PFSK-1 (cell line): Measurements from ENCODE around the gene SEPTIN10.

Source experiments
- POLR2AphosphoS5 ChIP-seq: IDR thresholded peaks from 2 replicates; pipeline ENCODE4 v1.6.1; 2012; ENCODE audit warnings: low read depth, mild to moderate bottlenecking, control low read depth, low read length, moderate library complexity
- SIN3A ChIP-seq: IDR thresholded peaks from 2 replicates; pipeline ENCODE4 v1.6.1; 2012; ENCODE audit warnings: mild to moderate bottlenecking, low read length, moderate library complexity, borderline replicate concordance; ENCODE audit not compliant: insufficient read depth

DNA sequence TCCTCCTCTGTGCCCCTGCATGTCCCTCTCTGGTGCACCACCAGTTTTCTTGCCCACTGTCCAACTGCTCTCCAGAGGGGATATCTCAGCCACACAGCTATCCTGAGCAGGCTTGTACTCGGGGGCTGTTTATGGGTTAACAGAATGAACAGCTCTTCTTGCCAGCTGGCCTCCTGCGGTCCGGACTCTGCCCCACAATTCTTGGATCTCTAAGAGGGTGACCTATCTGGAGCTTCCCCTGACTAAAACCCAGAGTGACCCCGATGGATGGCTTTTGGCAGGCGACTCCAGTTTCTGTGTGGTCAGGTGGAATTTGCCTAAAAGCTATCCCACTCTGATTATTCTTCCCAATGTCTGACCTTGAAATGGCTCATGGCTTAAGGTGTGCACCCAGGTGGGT is 9.5 kb upstream of the SEPTIN10 start:
- no peak for TF ChIP-seq POLR2AphosphoS5
- TF ChIP-seq SIN3A: no peak
